Nephron progenitor cell (in vitro differentiated cells): ENCODE data around the gene RAF1.
"Not testable (repeated sequence)": the region's sequence is repeated elsewhere in the genome, so short reads cannot be mapped to it uniquely, and the experiment has no call there.

Experiments used
- DNase-seq: peaks from one replicate; pipeline ENCODE4 v3.0.0; 2021
- H3K27ac Mint-ChIP-seq: 2 replicates; pipeline ENCODE4 v1.8.0; 2021; ENCODE audit warnings: mild to moderate bottlenecking, moderate library complexity, mixed read lengths
- H3K27me3 Mint-ChIP-seq: 2 replicates; pipeline ENCODE4 v1.8.0; 2021; ENCODE audit warnings: mild to moderate bottlenecking, low read depth, mixed read lengths; ENCODE audit not compliant: poor library complexity
- H3K36me3 Mint-ChIP-seq: 2 replicates; pipeline ENCODE4 v1.8.0; 2021; ENCODE audit warnings: low read depth, mixed read lengths
- H3K4me1 Mint-ChIP-seq: 2 replicates; pipeline ENCODE4 v1.8.0; 2021; ENCODE audit warnings: mixed read lengths
- H3K4me3 Mint-ChIP-seq: 2 replicates; pipeline ENCODE4 v1.8.0; 2021; ENCODE audit warnings: mild to moderate bottlenecking, moderate library complexity, mixed read lengths
- H3K9me3 Mint-ChIP-seq: 2 replicates; pipeline ENCODE4 v1.8.0; 2021; ENCODE audit warnings: mild to moderate bottlenecking, moderate library complexity, mixed read lengths
- TF ChIP-seq, protein P1 (sequence below): fragments of 200-600 bp; sonication (generic); IDR thresholded peaks from 2 replicates; pipeline ENCODE4 v1.5.0; 2021; ENCODE audit warnings: antibody characterized with exemption

Gene RAF1

DNA sequence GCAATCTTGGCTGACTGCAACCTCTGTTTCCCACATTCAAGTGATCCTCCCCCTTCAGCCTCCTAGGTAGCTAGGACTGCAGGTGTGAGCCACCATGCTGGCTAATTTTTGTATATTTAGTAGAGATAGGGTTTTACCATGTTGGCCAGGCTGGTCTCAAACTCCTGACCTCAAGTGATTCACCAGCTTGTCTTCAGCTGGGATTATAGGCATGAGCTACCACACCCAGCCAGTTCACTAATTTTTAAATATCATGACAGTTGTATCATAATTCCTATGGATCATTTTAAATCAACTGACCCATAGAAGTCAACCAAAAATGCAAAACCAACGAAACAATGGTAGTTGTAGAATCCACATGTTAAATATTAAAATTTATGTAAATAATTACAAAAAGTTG, 35.1 kb downstream of the RAF1 start:
- Mint-ChIP-seq H3K4me3 (no peak overlapping the region), H3K36me3 (peaks cover 19% of the 10 kb centered on the region), H3K9me3 (no peaks in the 10 kb centered on the region), H3K4me1 (peaks cover 26% of the 10 kb centered on the region), H3K27ac (no peak overlapping the region), H3K27me3 (no peaks in the 10 kb centered on the region)
- no peak for DNase-seq
- TF ChIP-seq, protein P1, sequence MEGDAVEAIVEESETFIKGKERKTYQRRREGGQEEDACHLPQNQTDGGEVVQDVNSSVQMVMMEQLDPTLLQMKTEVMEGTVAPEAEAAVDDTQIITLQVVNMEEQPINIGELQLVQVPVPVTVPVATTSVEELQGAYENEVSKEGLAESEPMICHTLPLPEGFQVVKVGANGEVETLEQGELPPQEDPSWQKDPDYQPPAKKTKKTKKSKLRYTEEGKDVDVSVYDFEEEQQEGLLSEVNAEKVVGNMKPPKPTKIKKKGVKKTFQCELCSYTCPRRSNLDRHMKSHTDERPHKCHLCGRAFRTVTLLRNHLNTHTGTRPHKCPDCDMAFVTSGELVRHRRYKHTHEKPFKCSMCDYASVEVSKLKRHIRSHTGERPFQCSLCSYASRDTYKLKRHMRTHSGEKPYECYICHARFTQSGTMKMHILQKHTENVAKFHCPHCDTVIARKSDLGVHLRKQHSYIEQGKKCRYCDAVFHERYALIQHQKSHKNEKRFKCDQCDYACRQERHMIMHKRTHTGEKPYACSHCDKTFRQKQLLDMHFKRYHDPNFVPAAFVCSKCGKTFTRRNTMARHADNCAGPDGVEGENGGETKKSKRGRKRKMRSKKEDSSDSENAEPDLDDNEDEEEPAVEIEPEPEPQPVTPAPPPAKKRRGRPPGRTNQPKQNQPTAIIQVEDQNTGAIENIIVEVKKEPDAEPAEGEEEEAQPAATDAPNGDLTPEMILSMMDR, result no peak

DNA sequence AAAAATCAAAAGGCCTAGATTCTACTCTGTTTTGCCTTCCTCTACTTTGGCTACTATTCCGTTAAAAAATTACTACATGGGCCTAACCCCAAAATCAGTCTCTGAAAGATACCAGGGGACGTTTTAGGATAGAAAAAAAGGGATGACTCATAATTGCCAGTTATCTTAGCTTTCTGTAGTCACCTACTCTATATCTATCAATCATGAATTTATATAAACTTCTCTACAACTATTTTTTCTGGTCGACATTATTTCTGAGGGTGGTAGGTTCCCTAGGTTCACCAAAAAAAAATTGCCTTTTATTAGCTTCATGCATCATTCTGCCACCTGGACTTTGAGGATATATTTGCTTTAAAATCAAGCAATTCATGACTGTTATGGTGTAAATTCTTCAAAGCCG, 36.5 kb downstream of the RAF1 start:
- no peak overlapping the region for H3K4me3 Mint-ChIP-seq
- peak overlapping the region; percentile 11 for H3K27ac Mint-ChIP-seq
- TF ChIP-seq, protein P1, result no peak
- peaks cover 3% of the 10 kb centered on the region for H3K27me3 Mint-ChIP-seq
- H3K9me3 Mint-ChIP-seq, result no peaks in the 10 kb centered on the region
- peaks cover 11% of the 10 kb centered on the region for H3K36me3 Mint-ChIP-seq
- DNase-seq, result no peak
- H3K4me1 Mint-ChIP-seq, result peaks cover 20% of the 10 kb centered on the region

DNA sequence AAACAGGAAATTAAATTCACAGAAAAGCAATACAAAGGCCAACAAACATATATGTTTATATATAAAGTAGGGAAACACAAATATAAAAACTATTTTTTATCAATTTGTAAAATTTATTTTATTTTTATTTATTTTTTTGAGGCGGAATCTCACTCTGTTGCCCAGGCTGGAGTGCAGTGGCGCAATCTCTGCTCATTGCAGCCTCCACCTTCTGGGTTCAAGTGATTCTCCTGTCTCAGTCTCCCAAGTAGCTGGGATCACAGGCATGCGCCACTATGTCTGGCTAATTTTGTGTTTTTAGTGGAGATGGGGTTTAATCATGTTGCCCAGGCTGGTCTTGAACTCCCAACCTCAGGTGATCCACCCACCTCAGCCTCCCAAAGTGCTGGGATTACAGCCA, 39.0 kb downstream of the RAF1 start:
- H3K4me3 Mint-ChIP-seq, result not testable (repeated sequence)
- peaks cover 14% of the 10 kb centered on the region for H3K4me1 Mint-ChIP-seq

DNA sequence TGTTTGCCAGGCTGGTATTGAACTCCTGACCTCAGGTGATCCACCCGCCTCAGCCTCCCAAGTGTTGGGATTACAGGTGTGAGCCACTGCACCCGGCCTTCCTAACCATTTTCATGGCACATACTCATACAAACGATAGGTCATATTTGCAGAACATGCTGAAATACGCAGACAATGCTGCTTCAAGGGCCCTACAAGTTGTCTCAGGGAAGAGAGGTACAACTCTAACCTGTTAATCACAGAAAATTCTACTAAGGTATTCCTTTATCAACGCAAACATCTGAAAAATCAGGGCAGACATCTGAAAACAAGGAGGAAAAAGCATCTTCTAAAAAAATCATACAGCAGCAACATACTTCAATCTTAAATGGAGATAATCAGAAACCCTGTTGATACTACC, 39.9 kb downstream of the RAF1 start:
- peaks cover 14% of the 10 kb centered on the region for H3K4me1 Mint-ChIP-seq
- H3K9me3 Mint-ChIP-seq, result no peaks in the 10 kb centered on the region

More for the DNA sequence above, 39.0 kb downstream of the RAF1 start:
- H3K36me3 Mint-ChIP-seq, result peaks cover 14% of the 10 kb centered on the region
- H3K27me3 Mint-ChIP-seq, H3K9me3 Mint-ChIP-seq, H3K27ac Mint-ChIP-seq, DNase-seq: not testable (repeated sequence)

DNA sequence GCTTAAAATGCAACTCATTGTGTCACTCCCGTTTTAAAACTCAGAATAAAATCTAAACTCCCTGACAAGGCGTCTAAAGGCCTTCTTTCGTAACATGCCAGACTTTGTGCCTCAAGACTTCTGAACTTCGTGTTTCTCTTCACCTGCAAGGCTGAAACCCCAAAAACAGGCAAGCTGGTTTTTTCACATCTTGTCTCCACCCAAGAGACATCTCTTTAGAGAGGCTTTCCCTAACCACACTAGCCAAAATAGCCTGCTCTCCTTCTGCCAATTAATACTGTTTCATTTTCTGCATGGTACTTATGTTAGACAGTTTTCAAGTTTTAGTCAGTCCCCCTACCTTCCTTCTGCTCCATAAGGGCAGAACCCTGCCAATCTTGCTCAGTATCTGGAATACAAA, 41.6 kb downstream of the RAF1 start:
- H3K9me3 Mint-ChIP-seq, result no peaks in the 10 kb centered on the region
- DNase-seq, result no peak
- TF ChIP-seq, protein P1, result no peak
- peaks cover 4% of the 10 kb centered on the region for H3K27me3 Mint-ChIP-seq
- no peak overlapping the region for H3K4me3 Mint-ChIP-seq
- peaks cover 14% of the 10 kb centered on the region for H3K4me1 Mint-ChIP-seq
- H3K36me3 Mint-ChIP-seq, result peaks cover 21% of the 10 kb centered on the region
- peak overlapping the region; percentile 91 for H3K27ac Mint-ChIP-seq

More for the DNA sequence above, 39.9 kb downstream of the RAF1 start:
- Mint-ChIP-seq H3K36me3 (peaks cover 10% of the 10 kb centered on the region), H3K4me3 (no peak overlapping the region), H3K27ac (peak overlapping the region; percentile 22), H3K27me3 (peaks cover 4% of the 10 kb centered on the region)
- TF ChIP-seq, protein P1, result no peak
- no peak for DNase-seq

DNA sequence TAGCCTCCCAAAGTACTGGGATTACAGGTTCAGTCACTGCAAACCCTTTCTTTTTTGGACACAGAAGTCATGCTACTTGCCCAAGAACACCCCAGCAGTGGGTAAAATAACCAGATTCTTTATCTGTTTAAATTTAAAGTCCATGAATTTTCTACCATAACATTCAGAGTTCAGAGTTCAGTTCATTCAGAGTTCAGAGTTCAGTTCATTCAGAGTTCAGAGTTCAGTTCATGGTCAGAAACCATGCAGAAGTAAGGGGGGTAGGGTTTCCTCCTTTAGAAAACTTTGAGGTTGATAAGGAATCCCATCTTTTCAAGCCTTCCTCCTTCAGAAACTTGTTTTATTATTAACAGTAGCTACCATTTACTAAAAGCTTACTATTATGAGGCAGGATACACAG, 43.2 kb downstream of the RAF1 start:
- peaks cover 30% of the 10 kb centered on the region for H3K36me3 Mint-ChIP-seq
- no peak for DNase-seq
- H3K27ac Mint-ChIP-seq, result no peak overlapping the region
- peaks cover 14% of the 10 kb centered on the region for H3K4me1 Mint-ChIP-seq
- H3K27me3 Mint-ChIP-seq, result peaks cover 4% of the 10 kb centered on the region
- no peak overlapping the region for H3K4me3 Mint-ChIP-seq
- TF ChIP-seq, protein P1, result no peak
- no peaks in the 10 kb centered on the region for H3K9me3 Mint-ChIP-seq
